IPS-11a (cell line): ENCODE results near the gene PACC1.
"Not testable (repeated sequence)": the region's sequence is repeated elsewhere in the genome, so short reads cannot be mapped to it uniquely, and the experiment has no call there.

Experiments
- H3K4me3 ChIP-seq: one replicate; pipeline ENCODE4 v1.5.1; 2013; ENCODE audit warnings: low read depth, low read length, control low read depth

Gene PACC1

GRCh38 chr1:212397171-212397570 is 17.5 kb downstream of the PACC1 start:
- no peak overlapping the region for H3K4me3 ChIP-seq

- H3K4me3 ChIP-seq = no peak overlapping the region
Observed at GRCh38 chr1:212396638-212397037, 18.0 kb downstream of the PACC1 start.

DNA sequence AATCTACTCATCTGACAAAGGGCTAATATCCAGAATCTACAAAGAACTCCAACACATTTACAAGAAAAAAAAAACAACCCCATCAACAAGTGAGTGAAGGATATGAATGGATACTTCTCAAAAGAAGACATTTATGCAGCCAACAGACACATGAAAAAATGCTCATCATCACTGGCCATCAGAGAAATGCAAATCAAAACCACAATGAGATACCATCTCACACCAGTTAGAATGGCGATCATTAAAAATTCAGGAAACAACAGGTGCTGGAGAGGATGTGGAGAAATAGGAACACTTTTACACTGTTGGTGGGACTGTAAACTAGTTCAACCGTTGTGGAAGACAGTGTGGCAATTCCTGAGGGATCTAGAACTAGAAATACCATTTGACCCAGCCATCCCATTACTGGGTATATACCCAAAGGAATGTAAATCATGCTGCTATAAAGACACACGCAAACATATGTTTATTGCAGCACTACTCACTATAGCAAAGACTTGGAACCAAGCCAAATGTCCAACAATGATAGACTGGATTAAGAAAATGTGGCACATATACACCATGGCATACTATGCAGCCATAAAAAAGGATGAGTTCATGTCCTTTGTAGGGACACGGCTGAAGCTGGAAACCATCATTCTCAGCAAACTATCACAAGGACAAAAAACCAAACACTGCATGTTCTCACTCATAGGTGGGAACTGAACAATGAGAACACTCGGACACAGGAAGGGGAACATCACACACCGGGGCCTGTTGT is 18.8 kb downstream of the PACC1 start:
- H3K4me3 ChIP-seq = not testable (repeated sequence)

DNA sequence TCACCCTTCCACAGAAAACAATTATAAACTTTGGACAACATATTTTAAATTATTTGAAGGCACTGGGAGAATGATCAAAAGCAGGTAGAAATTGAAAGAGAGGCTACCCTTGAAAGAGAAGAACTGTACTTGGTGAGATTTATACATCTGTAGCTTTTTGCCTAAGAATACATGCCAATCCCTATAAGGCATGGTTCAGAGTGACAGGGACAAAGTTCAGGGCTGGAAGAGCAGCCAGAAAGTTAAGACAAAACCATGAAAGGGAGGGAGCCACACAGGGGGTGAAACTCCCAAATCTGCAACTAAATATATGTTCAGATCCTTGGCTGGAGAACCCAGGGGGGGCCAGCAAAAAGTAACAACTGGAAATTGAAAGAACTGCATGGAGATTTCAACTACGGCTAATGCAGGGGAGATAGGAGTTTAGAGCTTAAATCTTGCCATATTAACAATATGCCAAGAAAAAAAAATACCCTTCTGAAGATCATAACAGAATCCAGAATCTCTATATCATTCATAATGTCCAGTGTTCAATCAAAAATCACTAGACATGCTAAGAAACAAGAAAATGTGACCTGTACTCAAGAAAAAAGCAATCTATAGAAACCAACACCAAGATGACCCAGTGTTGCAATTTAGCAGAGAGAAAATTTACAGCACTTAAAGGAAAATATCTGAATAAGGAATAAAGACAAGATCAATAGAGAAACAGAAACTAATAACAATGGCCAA is 25.5 kb downstream of the PACC1 start:
- H3K4me3 ChIP-seq = no peak overlapping the region

DNA sequence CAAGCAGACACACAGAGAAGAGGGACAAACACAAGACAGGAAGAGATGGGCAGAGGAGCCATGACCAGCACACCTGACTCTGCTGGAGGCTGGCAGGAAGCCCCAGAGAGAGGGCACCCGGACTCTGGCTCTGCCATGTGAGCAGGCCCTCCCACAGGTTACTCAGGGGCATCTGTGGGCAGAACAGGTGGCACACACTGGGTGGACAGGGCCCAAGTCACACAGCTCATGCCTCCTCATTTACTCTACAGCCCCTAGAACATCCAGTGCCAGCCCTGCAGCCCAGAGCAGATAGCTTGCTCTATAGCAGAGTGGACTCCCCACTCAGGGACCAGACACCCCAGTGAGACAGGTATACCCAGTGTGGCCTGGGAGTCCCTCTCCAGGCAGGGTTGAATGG is 28.7 kb downstream of the PACC1 start:
- H3K4me3 ChIP-seq = no peak overlapping the region

DNA sequence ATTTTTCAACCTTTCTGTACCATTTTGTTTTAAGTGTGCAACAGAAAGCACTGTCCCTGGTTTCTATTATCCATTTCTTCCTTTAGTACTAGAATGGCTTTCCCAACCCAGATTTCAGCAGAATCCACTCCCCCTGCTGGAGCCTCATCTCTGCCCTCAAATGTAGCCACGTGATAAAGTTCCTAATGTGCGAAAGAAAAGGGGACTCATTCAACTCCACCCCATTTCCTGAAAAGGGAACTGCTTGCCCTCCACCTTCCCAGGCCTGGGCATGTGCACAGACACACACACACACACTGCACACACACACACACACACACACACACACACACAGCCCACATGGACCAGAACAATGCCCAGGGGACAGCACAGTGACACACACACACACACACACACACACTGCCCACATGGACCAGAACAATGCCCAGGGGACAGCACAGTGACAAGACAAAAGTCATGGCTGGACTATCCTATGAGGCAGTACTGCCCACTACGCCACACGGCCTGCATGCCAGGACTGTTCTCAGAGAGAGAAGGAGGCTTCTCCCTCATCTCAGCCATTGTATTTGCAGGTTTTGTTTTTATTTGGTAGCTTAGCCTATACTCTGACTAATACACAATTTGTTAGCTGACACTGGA is 33.2 kb downstream of the PACC1 start:
- H3K4me3 ChIP-seq = no peak overlapping the region

DNA sequence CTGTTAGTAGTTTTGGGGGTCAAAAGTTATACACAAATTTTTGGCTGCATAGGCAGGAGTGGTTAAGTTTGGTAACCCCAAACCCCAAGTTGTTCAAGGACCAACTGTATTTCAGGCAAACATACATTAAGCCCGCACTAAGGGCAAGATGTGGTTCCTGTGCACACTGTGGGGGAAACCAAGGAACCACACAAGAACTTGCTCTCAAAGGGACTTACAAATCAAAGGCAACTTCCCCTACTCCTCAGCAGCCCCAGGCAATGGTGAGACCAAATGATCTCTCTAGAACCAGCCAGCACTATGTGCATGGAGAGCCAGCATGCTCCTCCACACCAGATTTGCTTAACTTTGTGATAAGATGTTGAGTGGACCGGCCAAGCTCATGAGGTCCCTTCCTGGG is 35.3 kb downstream of the PACC1 start:
- H3K4me3 ChIP-seq = no peak overlapping the region

- H3K4me3 ChIP-seq = no peak overlapping the region
Observed at GRCh38 chr1:212377644-212378043, 37.0 kb downstream of the PACC1 start.

- H3K4me3 ChIP-seq = no peak overlapping the region
Observed at GRCh38 chr1:212375986-212376385, 38.7 kb downstream of the PACC1 start.

DNA sequence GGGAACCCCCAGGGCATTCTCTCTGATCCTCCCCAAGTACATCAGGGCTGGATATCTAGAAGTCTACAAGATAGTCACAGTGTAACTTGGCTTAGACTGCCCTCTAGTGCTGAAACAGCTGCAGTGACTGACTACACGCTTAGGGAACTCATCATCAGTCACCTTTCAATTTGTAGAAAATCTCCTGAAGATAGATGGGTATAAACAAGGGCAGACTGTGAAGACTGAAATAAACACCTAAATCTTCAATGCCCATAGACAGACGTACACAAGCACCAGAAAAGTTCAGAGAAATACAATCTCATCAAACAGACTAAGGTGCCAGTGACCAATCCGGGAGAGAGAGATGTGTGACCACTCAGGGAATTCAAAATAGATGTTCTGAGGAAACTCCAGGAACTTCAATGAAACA is 46.6 kb downstream of the PACC1 start:
- no peak overlapping the region for H3K4me3 ChIP-seq

DNA sequence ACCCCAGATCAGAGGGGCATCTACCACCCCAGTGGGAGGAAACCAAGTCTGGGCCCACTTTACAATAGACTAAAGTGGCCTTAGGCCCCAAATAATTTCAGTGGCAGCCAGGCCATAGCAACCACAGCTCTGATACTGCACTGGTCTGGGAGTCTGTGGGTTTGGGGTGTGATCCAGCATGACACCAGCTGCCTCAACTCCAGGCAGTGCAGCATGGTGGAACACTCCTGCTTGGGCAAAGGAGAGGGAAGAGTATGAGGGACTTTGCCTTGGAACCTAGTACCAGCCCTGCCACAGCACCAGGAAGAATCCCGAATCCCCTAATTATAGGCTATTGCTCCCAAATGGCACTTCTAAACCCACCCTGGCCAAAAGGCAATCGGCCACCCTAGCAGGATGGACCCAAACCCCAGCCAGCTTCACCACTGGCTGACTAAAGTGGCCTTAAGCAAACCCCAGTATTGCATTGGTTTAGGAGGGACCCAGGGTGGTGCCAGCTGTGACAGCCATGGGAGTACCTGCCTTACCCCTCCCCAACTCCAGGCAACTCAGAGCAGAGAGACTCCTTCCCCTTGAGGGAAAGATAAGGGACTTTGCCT is 47.1 kb downstream of the PACC1 start:
- H3K4me3 ChIP-seq = no peak overlapping the region

GRCh38 chr1:212366901-212367300 is 47.8 kb downstream of the PACC1 start:
- H3K4me3 ChIP-seq = no peak overlapping the region

DNA sequence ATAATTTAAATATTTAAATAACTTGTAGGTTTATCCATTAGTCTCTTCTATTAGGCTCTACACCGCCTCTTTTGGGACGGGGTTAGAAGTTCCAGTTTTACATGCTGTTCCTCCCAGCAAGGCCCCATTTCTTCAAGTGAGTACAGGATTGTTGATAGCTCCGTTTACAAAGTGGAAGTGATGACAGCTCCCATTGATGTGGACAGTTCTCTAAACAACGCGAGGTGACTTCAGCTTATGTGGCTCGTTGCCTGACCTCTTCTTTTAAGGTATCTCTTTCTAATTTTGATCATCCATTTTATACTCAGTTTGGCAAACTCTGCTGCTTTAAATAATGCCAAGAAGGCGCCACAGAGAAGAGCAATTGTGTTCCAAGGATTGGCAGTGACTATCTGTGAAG is 49.7 kb downstream of the PACC1 start:
- H3K4me3 ChIP-seq = no peak overlapping the region

- no peak overlapping the region for H3K4me3 ChIP-seq
Observed at GRCh38 chr1:212359794-212360479, 54.7 kb downstream of the PACC1 start.

GRCh38 chr1:212355230-212355969 is 59.3 kb downstream of the PACC1 start:
- H3K4me3 ChIP-seq = no peak overlapping the region

DNA sequence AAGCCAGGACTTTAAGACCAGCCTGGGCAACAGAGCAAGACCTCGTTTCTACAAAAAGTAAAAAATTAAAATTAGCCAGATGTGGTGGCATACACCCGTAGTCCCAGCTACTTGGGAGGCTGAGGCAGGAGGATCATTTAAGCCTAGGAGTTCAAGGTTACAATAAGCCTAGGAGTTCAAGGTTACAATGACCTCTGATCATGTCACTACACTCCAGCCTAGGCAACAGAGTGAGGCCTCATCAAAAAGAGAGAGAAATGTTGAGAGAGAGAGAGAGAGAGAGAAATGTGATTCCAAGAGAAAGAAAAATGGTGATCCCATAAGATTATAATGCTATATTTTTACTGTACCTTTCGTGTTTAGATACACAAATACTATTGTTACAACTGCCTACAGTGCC is 60.2 kb downstream of the PACC1 start:
- H3K4me3 ChIP-seq = no peak overlapping the region

- H3K4me3 ChIP-seq = no peak overlapping the region
Observed at GRCh38 chr1:212353181-212353580, 61.5 kb downstream of the PACC1 start.

DNA sequence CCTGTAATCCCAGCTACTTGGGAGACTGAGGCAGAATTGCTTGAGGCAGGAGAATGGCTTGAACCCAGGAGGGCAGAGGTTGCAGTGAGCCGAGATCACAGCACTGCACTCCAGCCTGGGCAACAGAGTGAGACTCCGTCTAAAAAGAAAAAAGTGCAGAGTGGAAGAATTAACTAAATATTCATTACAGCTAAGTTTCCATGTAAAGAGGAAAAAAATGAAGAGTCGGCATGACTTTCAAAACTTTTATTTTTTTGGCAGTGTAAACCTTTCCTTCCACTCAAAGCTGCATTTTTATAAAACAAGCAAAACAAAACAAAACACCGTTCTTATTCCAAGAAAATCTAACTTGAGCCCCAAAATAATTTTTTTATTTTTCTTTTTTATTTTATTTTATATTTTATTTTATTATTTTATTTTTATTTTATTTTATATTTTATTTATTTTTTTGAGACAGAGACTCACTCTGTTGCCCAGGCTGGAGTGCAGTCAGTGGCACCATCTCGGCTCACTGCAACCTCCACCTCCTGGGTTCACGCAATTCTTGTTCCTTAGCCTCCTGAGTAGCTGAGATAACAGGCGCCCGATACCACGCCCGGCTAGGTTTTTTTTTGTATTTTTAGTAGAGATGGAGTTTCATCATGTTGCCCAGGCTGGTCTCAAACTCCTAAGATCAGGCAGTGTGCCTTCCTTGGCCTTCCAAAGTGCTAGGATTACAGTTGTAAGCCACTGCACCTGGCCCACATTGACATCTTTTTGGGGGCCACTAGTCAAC is 62.9 kb downstream of the PACC1 start:
- no peak overlapping the region for H3K4me3 ChIP-seq

DNA sequence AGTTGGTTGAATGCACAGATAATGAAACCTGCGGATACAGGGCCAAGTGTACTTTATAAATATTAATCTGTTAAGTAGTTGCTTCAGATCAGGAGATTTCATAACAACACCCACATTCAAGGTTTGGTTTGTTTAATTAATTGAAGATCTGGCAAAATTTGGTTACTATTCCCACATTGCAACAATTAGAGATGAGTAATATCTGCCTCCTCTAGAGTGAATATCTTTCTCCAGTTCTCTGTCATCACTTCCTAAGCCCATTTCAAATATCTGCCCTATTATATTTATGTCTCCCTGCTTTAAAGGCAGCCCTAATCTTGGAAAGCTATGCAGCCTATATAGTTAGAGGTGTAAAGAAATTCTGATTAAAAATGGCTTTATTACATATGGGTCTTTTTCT is 68.1 kb downstream of the PACC1 start:
- no peak overlapping the region for H3K4me3 ChIP-seq

- no peak overlapping the region for H3K4me3 ChIP-seq
Observed at GRCh38 chr1:212344905-212345304, 69.8 kb downstream of the PACC1 start.
